Measurements from ENCODE around the gene PTPN3. TPM values are rescaled to one million over a fixed set of nuclear protein-coding genes. Genes with fewer than 3 reads are reported as not detected.
"Not testable (repeated sequence)": the region's sequence is repeated elsewhere in the genome, so short reads cannot be mapped to it uniquely, and the experiment has no call there.

PTPN3 gene, protein sequence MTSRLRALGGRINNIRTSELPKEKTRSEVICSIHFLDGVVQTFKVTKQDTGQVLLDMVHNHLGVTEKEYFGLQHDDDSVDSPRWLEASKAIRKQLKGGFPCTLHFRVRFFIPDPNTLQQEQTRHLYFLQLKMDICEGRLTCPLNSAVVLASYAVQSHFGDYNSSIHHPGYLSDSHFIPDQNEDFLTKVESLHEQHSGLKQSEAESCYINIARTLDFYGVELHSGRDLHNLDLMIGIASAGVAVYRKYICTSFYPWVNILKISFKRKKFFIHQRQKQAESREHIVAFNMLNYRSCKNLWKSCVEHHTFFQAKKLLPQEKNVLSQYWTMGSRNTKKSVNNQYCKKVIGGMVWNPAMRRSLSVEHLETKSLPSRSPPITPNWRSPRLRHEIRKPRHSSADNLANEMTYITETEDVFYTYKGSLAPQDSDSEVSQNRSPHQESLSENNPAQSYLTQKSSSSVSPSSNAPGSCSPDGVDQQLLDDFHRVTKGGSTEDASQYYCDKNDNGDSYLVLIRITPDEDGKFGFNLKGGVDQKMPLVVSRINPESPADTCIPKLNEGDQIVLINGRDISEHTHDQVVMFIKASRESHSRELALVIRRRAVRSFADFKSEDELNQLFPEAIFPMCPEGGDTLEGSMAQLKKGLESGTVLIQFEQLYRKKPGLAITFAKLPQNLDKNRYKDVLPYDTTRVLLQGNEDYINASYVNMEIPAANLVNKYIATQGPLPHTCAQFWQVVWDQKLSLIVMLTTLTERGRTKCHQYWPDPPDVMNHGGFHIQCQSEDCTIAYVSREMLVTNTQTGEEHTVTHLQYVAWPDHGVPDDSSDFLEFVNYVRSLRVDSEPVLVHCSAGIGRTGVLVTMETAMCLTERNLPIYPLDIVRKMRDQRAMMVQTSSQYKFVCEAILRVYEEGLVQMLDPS
- 1 to 10 TPM in 11 of 12 donors, not detected in 1; 2.7 to 7.3 (median 3.7) TPM for polyA plus RNA-seq (ENCODE audit: insufficient read length in 12 of 12)
- long read RNA-seq, donor 1, full-length matches to known transcripts: 1 of 6 reads
- long read RNA-seq, donor 1, partial matches to known transcripts: 5 of 6 reads
- long read RNA-seq, donor 1, other reads (novel, unspliced or antisense): 0 of 6 reads
- long read RNA-seq, donor 2: 0 reads
- long read RNA-seq, donor 3: 0 reads
- long read RNA-seq, donor 4: 0 reads
- long read RNA-seq, donor 5: 0 reads
- long read RNA-seq, donor 6: 0 reads
- long read RNA-seq, donor 7: 0 reads
- long read RNA-seq, donor 8, full-length matches to known transcripts: 1 of 1 reads
- long read RNA-seq, donor 8, partial matches to known transcripts: 0 of 1 reads
- long read RNA-seq, donor 8, other reads (novel, unspliced or antisense): 0 of 1 reads
- long read RNA-seq, donor 9: 0 reads
- long read RNA-seq, donor 10: 0 reads
- long read RNA-seq, donor 11: 0 reads

- DNase-seq: no peak
Observed at GRCh38 chr9:109498195-109499092, at the start of gene PTPN3. TSS of gene PTPN3 (minus strand) at chr9:109498307. CDS start at chr9:109463434, 34,873 bp downstream.

DNA sequence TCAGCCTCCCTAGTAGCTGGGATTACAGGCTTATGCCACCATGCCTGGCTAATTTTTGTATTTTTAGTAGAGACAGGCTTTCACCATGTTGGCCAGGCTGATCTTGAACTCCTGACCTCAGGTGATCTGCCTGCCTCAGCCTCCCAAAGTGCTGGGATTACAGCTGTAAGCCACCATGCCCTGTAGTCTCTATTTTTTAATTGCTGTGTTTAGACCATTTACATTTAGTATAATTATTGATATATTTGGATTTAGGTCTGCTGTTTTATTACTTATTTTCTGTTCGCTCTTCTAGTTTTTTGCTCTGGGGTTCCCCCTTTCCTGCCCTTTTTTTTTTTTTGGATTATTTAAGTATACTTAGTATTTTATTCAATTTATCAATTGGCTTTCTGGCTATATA, 46.8 kb upstream of the PTPN3 start:
- DNase-seq: not testable (repeated sequence)

GRCh38 chr9:109542922-109543321, 44.8 kb upstream of the PTPN3 start:
- DNase-seq: no peak

DNA sequence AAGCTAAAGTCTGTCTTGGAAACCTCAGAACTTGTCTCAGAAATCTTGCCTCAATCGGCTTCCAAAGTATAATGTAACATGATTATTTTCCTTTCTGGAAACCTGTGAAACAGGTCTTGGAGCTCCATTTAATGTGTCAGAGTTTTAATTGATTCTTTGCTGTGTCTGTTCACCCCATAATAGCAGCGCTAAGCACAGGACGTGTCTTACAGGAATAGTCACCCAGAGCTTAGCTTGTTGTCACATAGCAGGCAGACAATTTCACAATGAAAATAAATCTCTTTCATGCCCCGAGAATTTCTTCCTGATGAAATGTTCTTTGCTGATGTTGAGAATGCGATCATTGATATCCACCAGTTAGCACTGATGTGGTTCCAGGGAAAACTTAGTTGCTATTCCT, 40.2 kb upstream of the PTPN3 start:
- no peak for DNase-seq

DNA sequence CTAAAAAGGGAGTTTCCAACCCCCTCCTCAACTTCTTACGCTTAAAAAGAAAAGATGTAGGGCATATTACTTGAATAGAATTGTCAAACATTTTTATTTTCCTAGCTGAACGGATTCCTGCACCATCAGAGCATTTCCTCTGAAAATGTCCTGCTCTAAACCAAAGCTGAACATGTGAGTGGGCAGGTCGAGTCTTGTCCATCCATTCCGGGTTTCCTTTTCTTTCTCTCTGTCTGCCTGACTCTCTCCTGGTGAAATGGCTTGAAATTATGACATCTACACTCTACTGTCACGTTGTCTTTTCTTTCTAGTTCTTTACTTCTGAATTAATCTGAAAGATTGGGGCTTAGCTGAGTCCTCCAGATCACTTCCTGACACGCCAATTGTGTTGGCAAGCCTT, 39.2 kb upstream of the PTPN3 start:
- DNase-seq: no peak

GRCh38 chr9:109536859-109537258, 38.8 kb upstream of the PTPN3 start:
- no peak for DNase-seq

DNA sequence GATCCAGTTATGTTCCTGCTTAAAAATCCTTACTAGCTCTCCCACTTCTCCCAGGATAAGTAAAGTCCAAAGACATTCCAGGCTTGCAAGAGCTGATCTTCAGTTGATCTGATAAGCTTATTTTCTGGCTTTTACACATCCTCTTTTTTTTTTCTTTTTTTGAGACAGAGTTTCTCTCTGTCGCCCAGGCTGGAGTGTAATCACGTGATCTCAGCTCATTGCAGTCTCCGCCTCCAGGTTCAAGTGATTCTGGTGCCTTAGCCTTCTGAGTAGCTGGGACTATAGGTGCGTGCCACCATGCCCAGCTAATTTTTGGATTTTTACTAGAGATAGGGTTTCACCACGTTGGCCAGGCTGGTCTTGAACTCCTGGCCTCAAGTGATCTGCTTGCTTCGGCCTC, 37.3 kb upstream of the PTPN3 start:
- DNase-seq: no peak

DNA sequence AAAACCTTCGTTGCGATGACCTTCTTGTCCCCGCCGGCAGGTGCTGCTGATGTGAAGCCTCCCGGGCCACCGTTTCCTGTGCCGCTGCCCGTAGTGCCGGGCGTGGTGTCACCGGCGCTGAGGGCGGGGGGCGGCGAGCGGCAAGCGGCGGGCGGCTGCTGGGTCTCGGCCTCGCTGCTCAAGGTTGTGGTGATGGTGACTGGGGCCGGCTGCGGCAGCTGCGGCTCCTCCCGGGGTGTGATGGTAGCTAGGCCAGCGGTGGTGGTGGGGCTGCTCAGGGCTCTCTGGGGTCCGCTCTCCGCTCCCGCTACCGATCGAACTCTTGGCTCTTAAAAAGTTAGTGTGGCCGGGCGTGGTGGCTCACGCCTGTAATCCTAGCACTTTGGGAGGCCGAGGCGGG, 36.0 kb upstream of the PTPN3 start:
- DNase-seq: no peak

- DNase-seq: not testable (repeated sequence)
Observed at GRCh38 chr9:109532652-109533051, 34.5 kb upstream of the PTPN3 start.

DNA sequence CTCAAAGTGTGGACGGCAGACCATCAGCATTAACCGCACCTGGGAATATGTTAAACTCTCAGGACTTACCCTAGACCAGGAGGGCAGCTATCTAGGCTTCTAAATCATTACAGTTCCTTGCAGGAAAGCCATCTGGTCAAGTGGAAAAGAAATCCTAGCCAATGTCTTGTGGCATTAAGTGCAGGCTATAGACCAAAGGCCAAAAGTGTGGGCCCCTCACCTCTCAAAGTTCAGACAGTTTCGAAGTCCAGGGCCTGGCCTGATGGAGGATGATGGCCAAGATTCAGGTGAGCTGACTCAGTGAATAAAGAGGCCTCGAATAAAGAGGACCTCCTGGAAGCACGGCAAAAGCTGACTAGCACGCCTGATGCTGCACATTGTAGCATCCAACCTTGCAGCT, 24.0 kb upstream of the PTPN3 start:
- no peak for DNase-seq

DNA sequence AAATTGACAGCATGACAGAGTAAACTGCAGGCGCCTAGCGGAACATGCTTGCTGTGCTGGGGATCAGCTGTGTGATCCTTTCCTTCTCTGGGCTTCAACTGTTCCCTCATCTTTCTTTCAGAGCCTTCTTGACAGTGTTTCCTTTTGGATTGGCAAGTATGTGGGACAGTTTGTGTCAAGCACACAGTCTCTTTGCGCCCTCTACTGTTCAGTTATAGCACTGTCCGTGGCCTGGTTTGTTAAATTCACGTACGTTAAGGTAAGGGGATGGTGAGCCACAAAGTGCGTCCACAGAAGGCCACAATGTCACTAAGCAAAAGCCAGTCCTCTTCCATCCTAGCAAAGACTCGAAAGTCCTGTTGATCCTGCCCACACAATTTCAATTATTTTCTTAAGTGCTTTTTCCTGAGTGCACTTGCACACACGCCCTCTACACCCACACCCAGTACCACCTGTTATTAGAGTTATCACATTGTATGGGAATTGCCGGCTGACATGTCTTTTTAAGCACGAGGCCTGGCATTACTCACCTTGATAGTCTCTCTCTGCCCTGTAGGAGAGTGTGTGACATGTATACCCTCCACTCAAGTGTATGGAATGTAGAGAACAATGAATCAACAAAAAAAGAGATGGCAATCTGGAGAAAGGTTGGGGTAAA, 22.5 kb upstream of the PTPN3 start:
- peak; percentile 76 for DNase-seq

DNA sequence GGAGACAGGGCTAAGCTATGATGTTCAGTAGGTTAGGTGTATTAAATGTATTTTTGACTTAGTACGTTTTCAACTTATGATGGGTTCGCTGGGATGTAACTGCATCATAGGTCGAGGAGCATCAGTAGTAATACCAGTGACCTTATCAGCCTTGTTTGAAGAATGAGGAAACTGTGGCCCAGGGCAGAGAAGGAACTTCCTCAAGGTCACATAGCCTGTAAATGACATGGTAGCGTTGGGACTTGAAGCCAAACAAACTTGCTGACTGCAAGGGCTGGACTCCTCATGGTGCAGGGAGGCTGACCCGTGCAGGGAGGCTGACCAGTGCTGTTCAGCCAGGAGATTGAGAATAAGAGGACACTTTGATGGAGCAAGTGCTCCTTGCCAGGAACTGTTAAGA, 21.3 kb upstream of the PTPN3 start:
- no peak for DNase-seq

DNA sequence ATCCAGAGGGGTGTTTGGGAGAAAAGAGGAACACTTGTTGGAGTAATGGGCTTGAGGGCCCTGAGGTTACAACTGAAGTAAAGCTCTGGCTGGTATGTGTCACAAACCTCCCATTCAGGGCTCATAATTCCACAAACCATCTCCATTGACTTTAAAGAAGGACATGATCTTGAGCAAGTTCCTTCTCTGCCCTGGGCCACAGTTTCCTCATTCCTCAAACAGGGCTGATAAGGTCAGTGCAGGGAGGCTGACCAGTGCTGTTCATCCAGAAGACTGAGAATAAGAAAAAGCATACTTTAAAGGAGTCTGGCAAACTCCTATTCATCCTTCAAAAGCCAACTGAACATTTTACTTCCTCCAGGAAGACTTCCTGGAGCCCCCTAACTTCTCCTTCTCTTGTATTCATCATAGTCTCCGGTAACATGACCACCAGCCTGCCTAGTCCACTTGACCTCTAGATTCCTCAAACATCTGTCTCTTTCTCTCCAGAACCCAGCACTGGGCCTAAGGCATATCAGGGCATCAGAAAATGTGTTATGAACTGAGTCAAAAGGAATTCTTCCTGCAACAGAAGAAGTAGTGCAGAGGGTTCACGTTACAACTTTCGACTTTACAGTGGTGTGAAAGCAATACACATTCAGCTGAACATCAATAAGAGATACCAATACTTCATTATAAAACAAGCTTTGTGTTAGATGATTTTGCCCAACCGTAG, 20.7 kb upstream of the PTPN3 start:
- DNase-seq: no peak

- DNase-seq: no peak
Observed at GRCh38 chr9:109517901-109518377, 19.8 kb upstream of the PTPN3 start.

DNA sequence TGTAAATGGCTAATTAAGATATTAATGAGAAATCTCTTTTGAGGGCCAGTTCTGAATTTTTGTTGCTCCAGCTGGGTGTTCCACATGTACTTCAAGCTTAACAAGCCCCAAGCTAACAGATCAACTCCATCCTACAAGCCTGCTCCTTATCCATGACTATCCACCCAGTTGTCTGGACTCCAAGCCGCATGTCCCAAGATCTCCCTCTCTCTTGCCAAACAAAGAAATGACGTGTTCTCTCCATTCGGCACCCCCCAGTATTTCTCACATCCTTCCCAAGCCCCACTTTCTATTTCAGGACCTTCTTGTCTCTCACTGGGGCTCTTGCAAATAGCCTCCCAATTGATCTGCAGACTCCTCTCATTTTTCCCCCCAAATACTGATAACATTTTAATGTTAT, 15.8 kb upstream of the PTPN3 start:
- no peak for DNase-seq

DNA sequence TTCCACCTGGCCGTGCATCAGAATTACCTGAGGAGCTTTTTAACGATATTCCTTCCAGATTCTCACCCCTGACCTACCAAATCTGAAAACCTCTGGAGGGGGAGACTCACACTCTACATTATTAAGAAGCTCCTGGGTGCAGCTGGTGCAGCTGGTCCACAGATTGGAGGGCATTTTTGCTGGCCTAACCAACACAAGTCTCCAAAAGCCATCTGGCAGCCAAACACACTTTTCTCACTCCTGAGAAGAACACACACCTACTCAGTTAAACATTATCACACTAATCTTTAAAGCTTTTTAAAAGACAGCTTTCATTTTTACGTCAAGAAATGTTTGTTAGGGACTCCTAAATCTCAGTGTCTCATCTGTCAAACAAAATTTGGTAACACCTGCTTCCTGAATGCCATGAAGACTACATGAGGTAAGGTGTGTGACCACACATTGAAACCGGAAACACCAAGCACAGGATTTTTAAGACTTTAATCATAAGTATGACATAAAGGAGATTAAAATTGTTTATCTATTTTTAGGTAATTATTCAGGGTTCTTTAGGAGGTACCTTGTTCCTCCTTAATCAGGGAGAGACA, 14.2 kb upstream of the PTPN3 start:
- no peak for DNase-seq

GRCh38 chr9:109510506-109510905, 12.4 kb upstream of the PTPN3 start:
- no peak for DNase-seq

GRCh38 chr9:109510042-109510441, 11.9 kb upstream of the PTPN3 start:
- DNase-seq: not testable (repeated sequence)

- DNase-seq: no peak
Observed at GRCh38 chr9:109509611-109510010, 11.5 kb upstream of the PTPN3 start.

All from muscle of arm (tissue), 14 donors.